Body of pancreas (tissue), 4 donors: ENCODE results near the gene COL27A1. TPM values are rescaled to one million over a fixed set of nuclear protein-coding genes. Genes with fewer than 3 reads are reported as not detected.
A peak's percentile ranks its signal among the peaks of the same experiment; 100 is the strongest.

ENCODE experiments used
- ATAC-seq: fragments of 150-250 bp; one replicate; pipeline ENCODE4 v1.9.1; 2016
- DNase-seq, 4 donors: peaks; one replicate each; pipeline ENCODE4 v3.0.0-alpha.2; 2019
- H3K27ac ChIP-seq, 4 donors: fragments of 200-600 bp; sonication (generic); 1 replicate in 3 of 4; 2 replicates in 1 of 4; pipeline versions ENCODE4 v1.5.1 to v1.6.1; 2016 to 2019; ENCODE audit warnings: mild to moderate bottlenecking in 1 of 4, mixed read lengths in 1 of 4, moderate library complexity in 1 of 4
- H3K27me3 ChIP-seq, 2 donors: fragments of 200-600 bp; sonication (generic); one replicate each; pipeline ENCODE4 v1.6.0; 2016; ENCODE audit warnings: mild to moderate bottlenecking in 1 of 2
- H3K36me3 ChIP-seq, 2 donors: fragments of 200-600 bp; sonication (generic); replicated peaks in 1 of 2; 2 replicates each; pipeline ENCODE4 v1.5.1; 2016; ENCODE audit warnings: low read depth in 2 of 2; ENCODE audit not compliant: insufficient read depth in 1 of 2
- H3K4me1 ChIP-seq: fragments of 200-600 bp; sonication (generic); one replicate; pipeline ENCODE4 v1.6.0; 2016
- H3K4me3 ChIP-seq, 2 donors: fragments of 200-600 bp; sonication (generic); 1 replicate in 1 of 2; 2 replicates in 1 of 2; pipeline ENCODE4 v1.5.1; 2016 to 2019
- H3K9me3 ChIP-seq, 3 donors: fragments of 200-600 bp; sonication (generic); 1 replicate in 2 of 3; 2 replicates in 1 of 3; pipeline ENCODE4 v1.5.1; 2016
- POLR2A ChIP-seq, 3 donors: fragments of 450-650 bp; IDR thresholded peaks; one replicate each; pipeline ENCODE4 v1.6.1; 2016; ENCODE audit warnings: antibody characterized with exemption in 3 of 3, mild to moderate bottlenecking in 2 of 3
- WGBS, 2 donors: methylation state at CpG; one replicate each; pipeline ENCODE4 v1.1.5; 2017; 5-methylcytosine and 5-hydroxymethylcytosine counted together
- intact Hi-C: fragments of 100-400 bp; cut with DNase I; formaldehyde crosslinking; loops from one replicate; pipeline ENCODE4 v1.15.1; 2023
- total RNA-seq, 2 donors: library from RNA; depleted of rRNA; stranded (reverse); fragments of >200 nt; gene quantifications; one replicate each; pipeline ENCODE4 v1.1.0, GENCODE V29; 2016
- TF ChIP-seq, protein P1 (sequence below), 7 experiments: fragments of 450-650 bp in 4 of 7; fragments of 200-600 bp in 3 of 7; sonication (generic) in 3 of 7; IDR thresholded peaks; one replicate each; pipeline ENCODE4 v1.5.1; 2016 to 2019; ENCODE audit warnings: antibody characterized with exemption in 7 of 7

COL27A1 gene
- total RNA-seq, 2 donors from 2014 or later: 24.1 to 58.0 TPM

DNA sequence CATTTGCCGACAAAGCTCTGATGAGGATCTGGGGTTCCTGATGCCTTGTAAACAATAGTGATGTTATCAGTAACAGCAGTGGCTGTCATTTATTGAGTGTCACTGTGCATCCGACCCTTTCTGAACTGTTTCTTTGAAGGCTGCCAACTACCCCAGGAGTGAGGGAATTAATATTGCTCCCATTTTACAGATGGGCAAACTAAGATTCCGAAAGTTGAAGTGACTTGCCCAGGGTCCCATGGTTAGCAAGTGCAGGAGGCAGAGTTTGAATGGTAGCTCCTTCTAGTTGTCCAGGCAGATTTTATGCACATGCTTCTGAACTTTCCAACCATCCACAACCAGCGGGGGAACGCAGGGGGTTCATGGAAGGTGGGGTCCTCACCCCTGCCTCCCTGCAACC is 81.9 kb downstream of the COL27A1 start:
- ATAC-seq: no peak
- no peaks in the 10 kb centered on the region for H3K36me3 ChIP-seq
- no peak for TF ChIP-seq POLR2A (IDR thresholded peaks at IDR 0.05)
- TF ChIP-seq, protein P1, sequence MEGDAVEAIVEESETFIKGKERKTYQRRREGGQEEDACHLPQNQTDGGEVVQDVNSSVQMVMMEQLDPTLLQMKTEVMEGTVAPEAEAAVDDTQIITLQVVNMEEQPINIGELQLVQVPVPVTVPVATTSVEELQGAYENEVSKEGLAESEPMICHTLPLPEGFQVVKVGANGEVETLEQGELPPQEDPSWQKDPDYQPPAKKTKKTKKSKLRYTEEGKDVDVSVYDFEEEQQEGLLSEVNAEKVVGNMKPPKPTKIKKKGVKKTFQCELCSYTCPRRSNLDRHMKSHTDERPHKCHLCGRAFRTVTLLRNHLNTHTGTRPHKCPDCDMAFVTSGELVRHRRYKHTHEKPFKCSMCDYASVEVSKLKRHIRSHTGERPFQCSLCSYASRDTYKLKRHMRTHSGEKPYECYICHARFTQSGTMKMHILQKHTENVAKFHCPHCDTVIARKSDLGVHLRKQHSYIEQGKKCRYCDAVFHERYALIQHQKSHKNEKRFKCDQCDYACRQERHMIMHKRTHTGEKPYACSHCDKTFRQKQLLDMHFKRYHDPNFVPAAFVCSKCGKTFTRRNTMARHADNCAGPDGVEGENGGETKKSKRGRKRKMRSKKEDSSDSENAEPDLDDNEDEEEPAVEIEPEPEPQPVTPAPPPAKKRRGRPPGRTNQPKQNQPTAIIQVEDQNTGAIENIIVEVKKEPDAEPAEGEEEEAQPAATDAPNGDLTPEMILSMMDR (IDR thresholded peaks at IDR 0.05): no peak
- intact Hi-C loops: no loop called here
- no peak overlapping the region for H3K4me3 ChIP-seq
- no peak for DNase-seq
- no peaks in the 10 kb centered on the region for H3K9me3 ChIP-seq
- H3K4me1 ChIP-seq: peaks cover 5% of the 10 kb centered on the region
- no peaks in the 10 kb centered on the region for H3K27me3 ChIP-seq
- WGBS, 2 donors: 91 to 96% methylated on average over 5 of the region's 5 CpGs
- H3K27ac ChIP-seq: no peak overlapping the region

DNA sequence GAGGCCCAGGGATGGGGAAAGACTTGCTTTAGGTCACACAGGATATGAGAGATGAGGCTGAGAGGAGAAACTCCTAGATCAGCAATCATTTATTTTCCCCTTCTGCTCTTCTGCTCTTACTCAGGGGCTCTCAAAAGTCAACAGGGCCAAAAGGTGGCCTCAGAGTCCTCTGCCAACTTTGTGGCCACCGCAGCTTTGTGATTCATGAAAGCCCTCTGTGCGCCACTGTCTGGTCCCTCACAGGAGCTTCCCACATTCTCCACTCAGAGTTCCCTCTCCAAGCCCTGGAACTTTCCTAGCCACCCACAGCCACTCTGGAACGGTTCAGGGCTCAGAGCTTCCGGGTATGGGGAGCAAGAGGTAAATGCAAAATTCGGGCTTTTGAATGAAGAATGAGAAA is 82.4 kb downstream of the COL27A1 start:
- intact Hi-C loops: no loop called here
- Histone ChIP-seq H3K27me3 (no peaks in the 10 kb centered on the region), H3K9me3 (no peaks in the 10 kb centered on the region), H3K36me3 (no peaks in the 10 kb centered on the region), H3K27ac (no peak overlapping the region), H3K4me3 (no peak overlapping the region), H3K4me1 (peaks cover 5% of the 10 kb centered on the region)
- no peak for TF ChIP-seq POLR2A (IDR thresholded peaks at IDR 0.05)
- TF ChIP-seq, protein P1 (IDR thresholded peaks at IDR 0.05): no peak
- DNase-seq (no peak), ATAC-seq (no peak)
- 77 to 90% methylated on average over 5 of the region's 5 CpGs for WGBS, 2 donors

DNA sequence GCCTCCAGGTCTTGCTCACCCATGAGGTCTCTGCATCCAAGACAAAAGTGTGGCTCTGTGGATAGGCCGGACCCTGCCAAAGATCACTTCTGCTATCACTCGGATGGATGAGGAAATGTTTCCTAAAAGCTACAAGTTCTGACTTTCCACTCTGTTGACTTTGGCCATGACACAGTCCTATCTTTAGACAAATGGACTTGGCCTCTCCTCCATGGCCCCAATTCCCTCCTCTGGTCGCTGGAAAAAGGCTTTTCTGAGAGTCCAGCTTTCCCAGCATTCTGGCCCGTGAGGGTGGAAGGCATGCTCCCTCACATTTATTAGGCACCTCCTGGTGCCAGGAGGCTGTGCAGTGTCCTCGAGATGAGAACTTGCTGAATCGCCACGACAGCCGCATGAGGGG is 83.1 kb downstream of the COL27A1 start:
- Histone ChIP-seq H3K4me1 (peaks cover 5% of the 10 kb centered on the region), H3K27ac (no peak overlapping the region), H3K36me3 (no peaks in the 10 kb centered on the region), H3K9me3 (no peaks in the 10 kb centered on the region), H3K4me3 (no peak overlapping the region), H3K27me3 (no peaks in the 10 kb centered on the region)
- ATAC-seq (peak; percentile 31), DNase-seq (no peak)
- TF ChIP-seq POLR2A (IDR thresholded peaks at IDR 0.05): no peak
- TF ChIP-seq, protein P1 (IDR thresholded peaks at IDR 0.05): no peak
- 56 to 63% methylated on average over 8 of the region's 8 CpGs for WGBS, 2 donors
- intact Hi-C loops: no loop called here

DNA sequence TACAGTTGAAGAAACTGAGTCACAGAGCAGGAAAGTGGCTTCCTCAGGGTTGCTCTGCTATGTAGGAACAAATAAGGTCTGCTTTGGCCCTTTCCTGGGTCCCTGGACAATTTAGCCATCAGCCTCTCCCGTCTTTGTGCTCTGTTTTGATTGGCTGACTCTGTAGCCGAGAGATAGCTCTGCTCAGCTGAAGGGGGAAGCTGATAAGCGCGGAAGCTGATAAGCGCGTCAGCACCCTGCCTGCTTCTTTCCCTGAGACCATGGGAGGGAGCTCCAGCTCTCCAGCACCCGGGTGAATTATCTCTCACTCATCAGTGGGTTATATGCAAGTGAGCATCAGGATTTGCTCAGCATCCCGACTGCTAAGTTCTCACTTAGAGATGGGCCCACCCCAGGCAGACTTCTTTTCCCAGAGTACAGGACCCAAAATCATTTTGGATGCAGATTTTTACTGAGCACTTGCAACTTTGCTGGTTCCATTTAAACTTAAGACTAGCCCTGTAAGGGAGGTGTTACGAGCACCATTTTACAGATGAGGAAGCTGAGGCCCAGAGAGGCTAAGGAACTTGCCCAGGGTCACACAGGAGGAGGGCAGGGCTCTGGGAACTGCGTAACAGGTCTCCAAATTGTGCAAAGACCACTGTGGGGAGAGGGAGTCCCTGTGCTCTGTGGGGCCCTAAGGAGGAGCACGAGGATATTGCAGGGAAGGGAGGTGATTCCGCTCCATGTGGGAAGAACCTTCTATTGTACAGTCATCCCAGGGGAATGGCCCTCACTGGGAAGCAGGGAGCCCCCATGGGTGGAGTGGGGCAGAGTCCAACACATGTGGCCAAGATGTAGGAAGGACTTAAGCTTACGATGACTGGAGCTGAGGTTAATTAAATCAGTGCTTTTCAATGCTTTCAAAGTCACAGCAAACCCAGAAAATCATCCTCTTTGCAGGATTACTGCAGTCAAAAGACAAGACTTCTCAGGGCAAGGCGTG is 83.8 kb downstream of the COL27A1 start:
- no peak for DNase-seq

More for the DNA sequence above, 83.8 kb downstream of the COL27A1 start:
- TF ChIP-seq, protein P1 (IDR thresholded peaks at IDR 0.05): no peak
- TF ChIP-seq POLR2A (IDR thresholded peaks at IDR 0.05): no peak
- Histone ChIP-seq H3K4me1 (peaks cover 5% of the 10 kb centered on the region), H3K27me3 (no peaks in the 10 kb centered on the region), H3K27ac (no peak overlapping the region), H3K9me3 (no peaks in the 10 kb centered on the region), H3K4me3 (no peak overlapping the region), H3K36me3 (no peaks in the 10 kb centered on the region)
- 48 to 53% methylated on average over 13 of the region's 14 CpGs for WGBS, 2 donors
- no peak for ATAC-seq
- intact Hi-C loops: no loop called here
